HG03469 (cell line): ENCODE data around the gene FRMD3.

Source experiments
- ATAC-seq: cut with Tn5 transposase; IDR thresholded peaks from one replicate; pipeline ENCODE4 v1.9.1; 2021; ENCODE audit warnings: mild to moderate bottlenecking, moderate library complexity, moderate number of reproducible peaks; ENCODE audit not compliant: unreplicated experiment

FRMD3 gene

GRCh38 chr9:83294816-83295215 is 243.4 kb downstream of the FRMD3 start:
- ATAC-seq = no peak

- ATAC-seq = no peak
Observed at GRCh38 chr9:83291196-83291595, 247.0 kb downstream of the FRMD3 start.

- no peak for ATAC-seq
Observed at GRCh38 chr9:83290692-83291091, 247.5 kb downstream of the FRMD3 start.

- ATAC-seq = no peak
Observed at GRCh38 chr9:83287021-83287420, 251.2 kb downstream of the FRMD3 start.

GRCh38 chr9:83285445-83286225 is 252.6 kb downstream of the FRMD3 start:
- ATAC-seq = no peak

- no peak for ATAC-seq
Observed at GRCh38 chr9:83284746-83285145, 253.5 kb downstream of the FRMD3 start.

GRCh38 chr9:83283528-83283927 is 254.7 kb downstream of the FRMD3 start:
- ATAC-seq = no peak

- peak; percentile 65 for ATAC-seq
Observed at GRCh38 chr9:83281306-83282255, 256.6 kb downstream of the FRMD3 start.

GRCh38 chr9:83280790-83281189 is 257.4 kb downstream of the FRMD3 start:
- ATAC-seq = no peak

GRCh38 chr9:83280268-83280667 is 257.9 kb downstream of the FRMD3 start:
- ATAC-seq = no peak

- no peak for ATAC-seq
Observed at GRCh38 chr9:83274787-83275186, 263.4 kb downstream of the FRMD3 start.

GRCh38 chr9:83271665-83272071 is 266.5 kb downstream of the FRMD3 start:
- no peak for ATAC-seq

- ATAC-seq = no peak
Observed at GRCh38 chr9:83270116-83270515, 268.1 kb downstream of the FRMD3 start.

GRCh38 chr9:83267741-83268140 is 270.5 kb downstream of the FRMD3 start:
- no peak for ATAC-seq

- no peak for ATAC-seq
Observed at GRCh38 chr9:83266666-83267496, 271.3 kb downstream of the FRMD3 start.

GRCh38 chr9:83266331-83266665 is 271.9 kb downstream of the FRMD3 start:
- no peak for ATAC-seq

GRCh38 chr9:83264315-83264714 is 273.9 kb downstream of the FRMD3 start:
- ATAC-seq = no peak

- no peak for ATAC-seq
Observed at GRCh38 chr9:83259558-83259957, 278.6 kb downstream of the FRMD3 start.

- ATAC-seq = no peak
Observed at GRCh38 chr9:83257937-83258891, 280.0 kb downstream of the FRMD3 start.

GRCh38 chr9:83247732-83248131 is 290.5 kb downstream of the FRMD3 start:
- peak; percentile 84 for ATAC-seq
